Spinal cord (tissue), 10 donors: Measurements from ENCODE around the gene DEF6. TPM values are rescaled to one million over a fixed set of nuclear protein-coding genes. Genes with fewer than 3 reads are reported as not detected.
A peak's percentile ranks its signal among the peaks of the same experiment; 100 is the strongest.

ENCODE experiments used
- DNase-seq, 6 donors: peaks; one replicate each; pipeline versions ENCODE4 v3.0.0 to v3.0.0-alpha.2; 2013 to 2015; ENCODE audit warnings: low spot score in 6 of 6, low read depth in 4 of 6
- H3K27ac ChIP-seq: one replicate; pipeline ENCODE4 v1.5.1; 2013; ENCODE audit warnings: low read depth, low read length, control low read depth
- H3K27me3 ChIP-seq: one replicate; pipeline ENCODE4 v1.6.1; 2013; ENCODE audit warnings: low read length; ENCODE audit not compliant: control insufficient read depth, insufficient read depth
- H3K36me3 ChIP-seq: one replicate; pipeline ENCODE4 v1.6.1; 2013; ENCODE audit warnings: low read length; ENCODE audit not compliant: control insufficient read depth, insufficient read depth
- H3K4me1 ChIP-seq: one replicate; pipeline ENCODE4 v1.6.1; 2013; ENCODE audit warnings: low read length; ENCODE audit not compliant: control insufficient read depth, insufficient read depth
- H3K4me3 ChIP-seq: one replicate; pipeline ENCODE4 v1.5.1; 2013; ENCODE audit warnings: low read depth, low read length, control low read depth
- H3K9me3 ChIP-seq: one replicate; pipeline ENCODE4 v1.6.1; 2013; ENCODE audit warnings: low read length; ENCODE audit not compliant: control insufficient read depth, insufficient read depth
- WGBS: methylation state at CpG from one replicate; pipeline ENCODE4 v1.1.5; 2013; ENCODE audit warnings: missing lambda C conversion rate; ENCODE audit not compliant: insufficient coverage; 5-methylcytosine and 5-hydroxymethylcytosine counted together
- polyA plus RNA-seq, 2 donors: library from polyadenylated mRNA; unstranded; fragments of 120-200 nt; gene quantifications; one replicate each; pipeline ENCODE4 v1.2.1, GENCODE V29; 2013; ENCODE audit not compliant: insufficient read length in 2 of 2
- total RNA-seq, 2 donors: library from RNA; depleted of rRNA in 1 of 2; stranded (reverse); fragments of 120-200 nt in 1 of 2; fragments of >200 nt in 1 of 2; gene quantifications; one replicate each; pipeline versions ENCODE4 v1.2.3 to v1.2.4, GENCODE V29; 2013 to 2014
- donor health status: healthy.

The DEF6 gene
- total and polyA plus RNA-seq, 4 donors = 4.9 to 6.7 (median 6.2) TPM

DNA sequence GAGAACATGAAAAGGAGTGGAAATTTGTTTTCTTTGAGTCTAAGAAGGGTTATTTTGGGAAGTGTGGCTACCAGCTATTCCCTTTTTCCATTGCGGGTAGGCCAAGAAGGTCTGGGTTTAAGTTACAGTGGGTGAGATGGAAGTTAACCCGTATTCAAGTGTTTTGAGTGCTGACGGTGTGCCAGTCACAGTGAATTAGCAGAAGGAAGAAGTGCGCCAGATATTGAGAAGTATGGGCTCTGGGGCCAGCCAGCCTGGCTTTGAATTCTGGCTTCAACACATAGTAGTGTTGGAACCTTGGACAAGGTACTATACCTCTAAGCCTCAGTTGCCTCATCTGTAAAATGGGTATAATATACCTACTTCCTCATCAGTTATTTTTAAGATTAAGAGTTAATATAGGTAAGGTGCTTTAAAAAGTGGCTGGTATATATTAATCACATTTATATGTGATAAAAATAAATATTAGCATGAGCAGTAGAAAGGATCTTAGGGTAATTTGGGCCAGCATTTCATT, 21.8 kb upstream of the DEF6 start:
- H3K4me3 ChIP-seq = no peak overlapping the region
- WGBS = 71% methylated on average over 3 of the region's 4 CpGs
- no peaks in the 10 kb centered on the region for H3K9me3 ChIP-seq
- no peaks in the 10 kb centered on the region for H3K27me3 ChIP-seq
- H3K27ac ChIP-seq = peak overlapping the region; percentile 22
- H3K36me3 ChIP-seq = no peaks in the 10 kb centered on the region
- H3K4me1 ChIP-seq = peaks cover 8% of the 10 kb centered on the region
- no peak for DNase-seq

DNA sequence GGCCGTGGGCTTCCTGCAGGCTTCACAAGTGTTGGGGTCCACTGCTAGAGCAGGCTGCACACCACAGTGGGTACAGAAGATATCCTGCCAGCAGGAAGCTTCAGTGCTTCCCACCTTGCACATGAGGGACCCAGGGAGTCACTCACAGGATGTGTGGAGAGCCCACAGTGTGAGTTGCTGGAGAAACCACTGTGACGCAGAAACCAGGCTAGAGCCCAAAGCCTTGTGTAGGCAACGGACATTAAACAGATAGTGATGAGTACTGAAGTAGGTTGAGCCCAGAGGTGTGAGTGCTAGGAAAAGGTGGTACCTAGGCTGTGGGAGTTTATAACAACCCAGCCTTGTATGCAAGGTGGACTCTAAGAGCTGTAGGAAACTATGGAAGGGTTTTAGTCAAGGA, 18.9 kb upstream of the DEF6 start:
- Histone ChIP-seq H3K4me3 (no peak overlapping the region), H3K36me3 (peaks cover 24% of the 10 kb centered on the region), H3K27ac (no peak overlapping the region), H3K4me1 (peaks cover 8% of the 10 kb centered on the region), H3K9me3 (no peaks in the 10 kb centered on the region), H3K27me3 (no peaks in the 10 kb centered on the region)
- 100% methylated on average over 3 of the region's 3 CpGs for WGBS
- DNase-seq = no peak

DNA sequence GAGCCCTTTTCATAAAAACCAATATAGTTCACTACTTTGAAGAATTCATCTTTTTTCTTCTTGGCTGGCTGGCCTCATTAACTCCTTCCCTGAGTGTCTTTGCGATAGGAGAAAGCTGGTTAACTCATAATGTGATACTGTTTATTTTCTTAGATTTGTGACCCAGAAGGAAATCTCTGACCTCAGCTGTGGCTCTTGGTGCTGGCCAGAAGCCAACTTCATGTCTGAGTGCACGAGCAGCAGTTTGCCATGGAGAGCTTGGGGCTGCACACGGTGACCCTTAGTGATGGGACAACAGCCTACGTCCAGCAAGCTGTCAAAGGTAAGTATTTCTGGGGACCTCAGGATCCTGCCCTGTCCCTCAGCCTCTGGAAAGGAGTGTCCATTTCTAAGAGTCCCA, 16.7 kb upstream of the DEF6 start:
- no peak overlapping the region for H3K4me3 ChIP-seq
- no peak overlapping the region for H3K27ac ChIP-seq
- H3K4me1 ChIP-seq = no peaks in the 10 kb centered on the region
- H3K36me3 ChIP-seq = peaks cover 40% of the 10 kb centered on the region
- no peaks in the 10 kb centered on the region for H3K9me3 ChIP-seq
- no peaks in the 10 kb centered on the region for H3K27me3 ChIP-seq
- no peak for DNase-seq
- 56% methylated on average over 3 of the region's 4 CpGs for WGBS

DNA sequence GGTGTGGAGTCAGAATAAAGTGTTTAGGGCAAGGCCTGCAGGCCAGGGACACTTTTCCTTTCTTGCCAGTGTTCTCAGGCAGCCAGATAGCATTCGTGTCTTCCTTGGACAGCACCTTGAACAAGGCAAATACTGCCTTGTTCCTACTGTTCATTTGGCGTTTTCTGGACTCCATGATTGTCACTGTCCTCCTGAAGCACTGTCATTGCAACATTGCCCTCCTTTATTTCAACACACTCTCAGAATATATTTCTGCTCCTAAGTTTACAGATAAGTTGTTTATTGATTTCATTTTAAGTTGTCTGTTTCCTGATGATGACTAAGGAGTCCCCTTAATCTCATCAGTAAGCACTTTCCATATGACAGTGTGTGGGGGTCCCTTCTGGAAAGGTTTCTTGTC, 15.1 kb upstream of the DEF6 start:
- DNase-seq = no peak
- 100% methylated on average over 1 of the region's 2 CpGs for WGBS
- Histone ChIP-seq H3K4me3 (no peak overlapping the region), H3K9me3 (no peaks in the 10 kb centered on the region), H3K27ac (no peak overlapping the region), H3K36me3 (peaks cover 55% of the 10 kb centered on the region), H3K27me3 (no peaks in the 10 kb centered on the region), H3K4me1 (peaks cover 1% of the 10 kb centered on the region)

DNA sequence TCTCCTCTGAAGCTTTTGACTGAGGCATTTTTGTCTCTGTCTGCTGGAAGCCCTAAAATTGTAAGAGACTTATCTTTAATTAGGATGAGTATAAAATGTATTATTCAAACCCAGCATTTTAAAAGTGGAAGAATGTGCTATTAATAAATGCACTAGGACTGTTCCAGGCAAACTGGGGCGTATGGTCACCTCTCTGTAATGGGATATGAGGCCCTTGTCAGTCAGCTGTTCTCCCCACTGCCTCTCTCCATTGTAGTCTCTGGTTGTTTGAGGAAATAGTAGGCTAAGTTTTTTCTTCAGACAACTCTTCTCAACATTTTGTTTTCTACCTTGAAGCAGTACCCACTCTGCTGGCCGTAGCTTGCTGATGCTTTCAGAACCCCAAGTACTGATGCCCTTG, 14.3 kb upstream of the DEF6 start:
- no CpG with 5 or more reads among the region's 2 CpGs for WGBS
- Histone ChIP-seq H3K9me3 (no peaks in the 10 kb centered on the region), H3K4me1 (peaks cover 6% of the 10 kb centered on the region), H3K4me3 (no peak overlapping the region), H3K36me3 (peaks cover 64% of the 10 kb centered on the region), H3K27me3 (no peaks in the 10 kb centered on the region), H3K27ac (no peak overlapping the region)
- DNase-seq = no peak

DNA sequence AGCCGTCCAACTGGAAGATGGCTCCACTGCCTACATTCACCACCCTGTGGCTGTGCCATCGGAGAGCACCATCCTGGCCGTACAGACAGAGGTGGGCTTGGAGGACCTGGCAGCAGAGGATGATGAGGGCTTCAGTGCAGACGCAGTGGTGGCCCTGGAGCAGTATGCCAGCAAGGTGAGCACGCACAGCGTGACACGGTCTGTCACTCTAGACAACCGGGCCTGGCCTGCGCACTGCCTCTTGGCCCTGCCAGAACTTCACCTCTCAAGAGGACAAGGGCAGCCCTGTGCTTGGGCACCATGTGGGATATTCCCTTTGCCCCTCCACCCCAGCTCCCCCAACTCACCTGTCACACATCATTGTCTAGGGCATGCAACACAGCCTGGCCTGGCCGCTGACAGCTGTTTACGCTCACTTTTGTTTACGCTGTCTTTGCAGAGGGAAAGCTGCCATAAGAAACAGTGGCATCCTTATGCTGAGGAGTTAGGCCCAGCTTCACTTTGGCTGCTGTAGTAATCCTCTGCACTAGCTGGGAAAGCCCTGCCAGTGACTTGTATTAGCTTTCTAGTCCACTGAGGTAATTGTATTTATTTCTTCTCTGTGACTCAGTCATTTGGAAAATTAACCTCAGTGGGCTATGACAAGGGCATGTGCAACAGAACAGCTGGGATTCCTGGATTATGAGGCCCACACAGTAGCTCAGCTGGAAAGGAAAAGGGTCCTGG, 9.8 kb upstream of the DEF6 start:
- Histone ChIP-seq H3K4me1 (peaks cover 6% of the 10 kb centered on the region), H3K27me3 (no peaks in the 10 kb centered on the region), H3K36me3 (peaks cover 91% of the 10 kb centered on the region), H3K4me3 (no peak overlapping the region), H3K27ac (no peak overlapping the region), H3K9me3 (no peaks in the 10 kb centered on the region)
- WGBS = 84% methylated on average over 12 of the region's 12 CpGs
- DNase-seq = peak in 1 of 6 donors; percentile 46

DNA sequence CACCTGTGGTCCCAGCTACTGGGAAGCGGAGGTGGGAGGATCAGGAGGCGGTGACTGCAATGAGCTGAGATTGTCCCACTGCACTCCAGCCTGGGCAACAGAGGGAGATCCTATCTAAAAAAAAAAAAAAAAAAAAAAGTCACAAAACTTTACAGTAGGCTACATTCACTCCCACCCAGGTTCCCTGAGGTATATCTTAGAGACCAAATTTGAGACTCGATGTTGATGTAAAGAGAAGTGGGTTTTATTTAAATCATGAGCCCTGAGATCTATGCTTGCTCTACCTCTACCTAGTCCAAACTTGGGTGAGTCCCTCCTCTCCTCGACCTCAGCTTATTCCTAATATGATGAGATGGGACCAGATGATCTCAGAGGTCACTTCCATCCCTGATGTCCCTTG, 8.8 kb upstream of the DEF6 start:
- WGBS = no CpG with 5 or more reads among the region's 4 CpGs
- Histone ChIP-seq H3K4me1 (peaks cover 6% of the 10 kb centered on the region), H3K27ac (no peak overlapping the region), H3K9me3 (no peaks in the 10 kb centered on the region), H3K36me3 (peaks cover 91% of the 10 kb centered on the region), H3K27me3 (no peaks in the 10 kb centered on the region), H3K4me3 (no peak overlapping the region)
- no peak for DNase-seq

DNA sequence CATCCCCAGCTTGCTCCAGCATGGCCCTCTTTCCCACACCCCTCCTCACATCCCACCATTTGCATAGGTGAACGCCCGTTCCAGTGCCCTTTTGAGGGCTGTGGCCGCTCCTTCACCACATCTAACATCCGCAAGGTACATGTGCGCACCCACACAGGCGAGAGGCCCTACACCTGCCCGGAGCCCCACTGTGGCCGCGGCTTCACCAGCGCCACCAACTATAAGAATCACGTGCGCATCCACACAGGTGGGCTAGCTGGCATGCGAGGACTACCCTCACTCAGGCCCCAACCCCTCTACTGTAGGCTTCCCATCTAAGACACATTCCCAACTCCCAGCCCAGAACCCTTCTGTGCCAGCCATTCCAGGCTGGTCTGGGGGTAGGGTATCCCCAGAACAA, 6.1 kb upstream of the DEF6 start:
- Histone ChIP-seq H3K4me1 (peaks cover 6% of the 10 kb centered on the region), H3K36me3 (peaks cover 92% of the 10 kb centered on the region), H3K4me3 (no peak overlapping the region), H3K9me3 (no peaks in the 10 kb centered on the region), H3K27ac (no peak overlapping the region), H3K27me3 (no peaks in the 10 kb centered on the region)
- DNase-seq = no peak
- WGBS = 94% methylated on average over 13 of the region's 13 CpGs

DNA sequence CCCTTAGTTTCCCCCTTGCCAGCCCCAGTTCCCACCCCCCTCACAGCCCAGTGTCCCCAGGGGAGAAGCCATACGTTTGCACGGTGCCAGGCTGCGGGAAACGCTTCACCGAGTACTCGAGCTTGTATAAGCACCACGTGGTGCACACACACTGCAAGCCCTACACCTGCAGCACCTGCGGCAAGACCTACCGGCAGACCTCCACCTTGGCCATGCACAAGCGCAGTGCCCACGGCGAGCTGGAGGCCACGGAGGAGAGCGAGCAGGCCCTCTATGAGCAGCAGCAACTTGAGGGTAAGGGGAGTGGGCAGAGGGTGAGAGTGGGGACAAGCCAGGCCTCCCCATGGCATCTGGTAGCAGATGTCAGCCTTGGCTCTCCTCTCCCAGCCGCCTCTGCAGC, 5.1 kb upstream of the DEF6 start:
- Histone ChIP-seq H3K36me3 (peaks cover 87% of the 10 kb centered on the region), H3K27me3 (no peaks in the 10 kb centered on the region), H3K27ac (no peak overlapping the region), H3K4me1 (peaks cover 13% of the 10 kb centered on the region), H3K4me3 (no peak overlapping the region), H3K9me3 (no peaks in the 10 kb centered on the region)
- DNase-seq = no peak
- WGBS = 81% methylated on average over 13 of the region's 15 CpGs

DNA sequence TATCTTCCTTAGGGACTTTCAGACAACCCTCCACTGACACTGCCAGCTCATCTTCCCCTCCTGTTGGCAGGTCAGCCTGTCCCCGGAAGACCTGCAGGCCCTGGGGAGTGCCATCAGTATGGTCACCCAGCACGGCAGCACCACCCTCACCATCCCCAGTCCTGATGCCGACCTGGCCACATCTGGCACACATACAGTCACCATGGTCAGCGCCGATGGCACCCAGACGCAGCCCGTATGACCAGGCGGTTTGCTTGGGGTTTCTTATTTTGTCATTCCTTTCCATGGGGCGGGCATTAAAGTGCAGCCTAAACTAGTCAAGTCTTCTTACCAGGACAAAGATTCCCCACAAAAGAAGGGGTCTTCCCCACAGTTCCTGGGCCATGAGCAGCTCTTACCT, 3.9 kb upstream of the DEF6 start:
- 97% methylated on average over 9 of the region's 9 CpGs for WGBS
- no peak overlapping the region for H3K4me3 ChIP-seq
- no peak overlapping the region for H3K27ac ChIP-seq
- peaks cover 84% of the 10 kb centered on the region for H3K36me3 ChIP-seq
- no peaks in the 10 kb centered on the region for H3K9me3 ChIP-seq
- no peak for DNase-seq
- peaks cover 21% of the 10 kb centered on the region for H3K4me1 ChIP-seq
- no peaks in the 10 kb centered on the region for H3K27me3 ChIP-seq
